ENCODE data around the gene NUMBL.

- no peak for TF ChIP-seq ATF3 (IDR thresholded peaks at IDR 0.05)
- no peak for TF ChIP-seq CTCF (IDR thresholded peaks at IDR 0.05; ENCODE audit: low read depth, low read length, missing input control)
- no peak for TF ChIP-seq RAD21 (IDR thresholded peaks at IDR 0.05)
- TF ChIP-seq REST (IDR thresholded peaks at IDR 0.05), result no peak
- no peak for TF ChIP-seq TAF1 (conservative IDR thresholded peaks at IDR 0.05)
- no peak for TF ChIP-seq HNF4A (conservative IDR thresholded peaks at IDR 0.05)
Measured at GRCh38 chr19:40642757-40643305, 47.6 kb downstream of the NUMBL start.

All from liver (tissue), 3 donors.